Stomach (tissue), 4 donors: ENCODE results near the gene SESN2.

Experiments
- CTCF ChIP-seq, 7 experiments: fragments of 450-650 bp in 4 of 7; fragments of 200-600 bp in 3 of 7; sonication (generic) in 3 of 7; IDR thresholded peaks; one replicate each; pipeline ENCODE4 v1.5.1; 2016 to 2019; ENCODE audit warnings: antibody characterized with exemption in 7 of 7, control low read depth in 2 of 7, mild to moderate bottlenecking in 1 of 7
- EP300 ChIP-seq: sonication (generic); formaldehyde crosslinking; IDR thresholded peaks from one replicate; pipeline ENCODE4 v1.6.1; 2017; ENCODE audit warnings: antibody characterized with exemption

GRCh38 chr1:28209700-28210099, 49.6 kb upstream of the SESN2 start:
- TF ChIP-seq CTCF (IDR thresholded peaks at IDR 0.05), result no peak
- TF ChIP-seq EP300, result no peak
